Gastroesophageal sphincter (tissue), 3 donors: ENCODE results near the gene LYSET.

Source experiments
- EP300 ChIP-seq: sonication (generic); formaldehyde crosslinking; IDR thresholded peaks from one replicate; pipeline ENCODE4 v1.6.1; 2017; ENCODE audit warnings: antibody characterized with exemption, mild to moderate bottlenecking
- POLR2A ChIP-seq, 2 donors: fragments of 450-650 bp; IDR thresholded peaks; one replicate each; pipeline ENCODE4 v1.6.1; 2017; ENCODE audit warnings: antibody characterized with exemption in 2 of 2, mild to moderate bottlenecking in 2 of 2, moderate library complexity in 1 of 2
- POLR2AphosphoS5 ChIP-seq: sonication (generic); formaldehyde crosslinking; IDR thresholded peaks from one replicate; pipeline ENCODE4 v1.6.1; 2017; ENCODE audit warnings: antibody characterized with exemption
- TF ChIP-seq, protein P1 (sequence below), 4 experiments: fragments of 200-600 bp in 2 of 4; fragments of 450-650 bp in 2 of 4; sonication (generic) in 1 of 4; IDR thresholded peaks; one replicate each; pipeline ENCODE4 v1.5.1; 2017 to 2019; ENCODE audit warnings: antibody characterized with exemption in 4 of 4, mild to moderate bottlenecking in 2 of 4, moderate library complexity in 2 of 4

DNA sequence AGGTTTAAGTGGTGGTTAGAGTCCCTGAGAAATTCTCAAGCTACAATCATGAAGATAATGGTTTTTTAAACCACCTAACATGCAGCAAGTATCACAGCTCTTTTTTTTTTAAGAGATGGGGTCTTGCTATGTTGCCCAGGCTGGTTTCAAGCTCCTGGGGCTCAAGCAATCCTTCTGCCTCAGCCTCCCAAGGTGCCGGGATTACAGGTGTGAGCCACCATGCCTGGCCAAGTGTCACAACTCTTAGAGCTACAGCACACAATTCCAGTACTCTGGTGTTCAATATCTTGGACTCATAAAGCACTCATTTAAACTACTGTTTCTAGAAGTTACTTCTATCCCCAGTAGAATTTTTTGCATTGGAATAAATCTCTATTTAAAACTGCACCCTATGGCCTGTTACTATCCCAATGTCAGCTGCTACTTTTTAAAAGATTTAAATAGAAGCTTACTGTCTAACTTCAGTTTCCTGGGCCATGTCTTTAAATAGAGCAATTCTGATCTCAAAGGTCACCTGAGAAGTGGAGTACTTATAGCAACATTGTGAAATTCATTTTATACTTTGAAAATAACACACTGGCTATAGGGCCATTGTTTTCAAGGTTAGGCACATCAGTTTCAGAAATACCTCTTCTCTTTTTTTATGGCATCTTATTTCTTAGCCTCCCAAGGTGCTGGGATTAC, 10.3 kb downstream of the LYSET start:
- TF ChIP-seq, protein P1, sequence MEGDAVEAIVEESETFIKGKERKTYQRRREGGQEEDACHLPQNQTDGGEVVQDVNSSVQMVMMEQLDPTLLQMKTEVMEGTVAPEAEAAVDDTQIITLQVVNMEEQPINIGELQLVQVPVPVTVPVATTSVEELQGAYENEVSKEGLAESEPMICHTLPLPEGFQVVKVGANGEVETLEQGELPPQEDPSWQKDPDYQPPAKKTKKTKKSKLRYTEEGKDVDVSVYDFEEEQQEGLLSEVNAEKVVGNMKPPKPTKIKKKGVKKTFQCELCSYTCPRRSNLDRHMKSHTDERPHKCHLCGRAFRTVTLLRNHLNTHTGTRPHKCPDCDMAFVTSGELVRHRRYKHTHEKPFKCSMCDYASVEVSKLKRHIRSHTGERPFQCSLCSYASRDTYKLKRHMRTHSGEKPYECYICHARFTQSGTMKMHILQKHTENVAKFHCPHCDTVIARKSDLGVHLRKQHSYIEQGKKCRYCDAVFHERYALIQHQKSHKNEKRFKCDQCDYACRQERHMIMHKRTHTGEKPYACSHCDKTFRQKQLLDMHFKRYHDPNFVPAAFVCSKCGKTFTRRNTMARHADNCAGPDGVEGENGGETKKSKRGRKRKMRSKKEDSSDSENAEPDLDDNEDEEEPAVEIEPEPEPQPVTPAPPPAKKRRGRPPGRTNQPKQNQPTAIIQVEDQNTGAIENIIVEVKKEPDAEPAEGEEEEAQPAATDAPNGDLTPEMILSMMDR (IDR thresholded peaks at IDR 0.05), result no peak
- TF ChIP-seq POLR2AphosphoS5 (no peak), POLR2A (IDR thresholded peaks at IDR 0.05) (no peak), EP300 (no peak)
